HG03439 (cell line): Measurements from ENCODE around the gene RAB44.
"Not testable (repeated sequence)": the region's sequence is repeated elsewhere in the genome, so short reads cannot be mapped to it uniquely, and the experiment has no call there.

Experiments used
- ATAC-seq: cut with Tn5 transposase; IDR thresholded peaks from one replicate; pipeline ENCODE4 v1.9.1; 2021; ENCODE audit warnings: mild to moderate bottlenecking, moderate library complexity; ENCODE audit not compliant: unreplicated experiment

Gene RAB44

GRCh38 chr6:36697481-36697903 lies at the start of gene RAB44:
Gene RAB44, plus strand, starts transcription at chr6:36697826. Its CDS starts 6,410 bp downstream, at chr6:36704236.
- no peak for ATAC-seq

DNA sequence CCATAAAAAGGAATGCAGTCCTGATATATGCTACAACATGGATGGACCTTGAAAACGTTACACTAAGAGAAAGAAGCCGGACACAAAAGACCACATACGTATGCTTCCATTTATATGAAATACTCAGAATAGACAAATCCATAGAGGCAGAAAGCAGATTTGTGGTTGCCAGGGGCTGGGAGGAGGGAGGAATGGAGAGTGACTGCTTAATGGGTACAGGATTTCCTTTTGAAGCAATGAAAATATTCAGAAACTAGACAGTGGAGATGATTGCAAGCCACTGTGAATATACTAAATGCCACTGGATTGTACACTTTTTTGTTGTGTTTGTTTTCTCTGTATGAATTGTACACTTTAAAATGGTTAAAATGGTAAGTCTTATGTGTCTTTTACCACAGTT lies 48.5 kb upstream of the RAB44 start:
- no peak for ATAC-seq

- ATAC-seq: no peak
Observed at GRCh38 chr6:36649701-36650484, 47.7 kb upstream of the RAB44 start.

- ATAC-seq: no peak
Observed at GRCh38 chr6:36650848-36651478, 46.7 kb upstream of the RAB44 start.

DNA sequence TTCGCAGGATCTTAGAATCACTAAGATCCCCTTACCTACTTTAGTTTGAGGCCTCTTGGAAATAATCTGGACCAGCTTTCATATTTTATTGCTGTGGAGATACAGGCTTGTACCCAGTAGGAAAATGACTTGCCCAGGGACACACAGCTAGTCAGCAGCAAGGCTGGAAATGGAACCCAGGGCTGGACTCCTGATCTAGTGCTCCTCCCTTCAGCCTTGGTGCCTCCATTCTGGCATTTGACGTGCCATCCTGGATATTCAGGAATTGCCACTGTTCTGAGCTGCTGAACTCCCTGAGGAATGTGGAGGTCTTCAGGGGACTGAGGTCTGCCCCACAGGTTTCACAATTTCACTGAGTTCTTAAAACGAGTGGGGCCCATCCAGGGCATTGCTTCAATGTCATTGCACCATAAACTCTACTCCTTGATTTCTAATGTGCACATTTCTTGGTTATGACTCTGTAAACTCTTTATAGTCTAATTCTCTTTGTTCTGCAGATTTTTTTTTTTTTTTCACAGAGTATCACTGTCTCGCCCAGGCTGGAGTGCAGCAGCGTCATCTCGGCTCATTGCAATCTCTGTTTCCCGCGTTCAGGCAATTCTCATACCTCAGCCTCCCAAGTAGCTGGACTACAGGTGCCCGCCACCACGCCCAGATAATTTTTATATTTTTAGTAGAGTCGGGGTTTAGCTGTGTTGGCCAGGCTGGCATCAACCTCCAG lies 45.8 kb upstream of the RAB44 start:
- ATAC-seq: no peak

DNA sequence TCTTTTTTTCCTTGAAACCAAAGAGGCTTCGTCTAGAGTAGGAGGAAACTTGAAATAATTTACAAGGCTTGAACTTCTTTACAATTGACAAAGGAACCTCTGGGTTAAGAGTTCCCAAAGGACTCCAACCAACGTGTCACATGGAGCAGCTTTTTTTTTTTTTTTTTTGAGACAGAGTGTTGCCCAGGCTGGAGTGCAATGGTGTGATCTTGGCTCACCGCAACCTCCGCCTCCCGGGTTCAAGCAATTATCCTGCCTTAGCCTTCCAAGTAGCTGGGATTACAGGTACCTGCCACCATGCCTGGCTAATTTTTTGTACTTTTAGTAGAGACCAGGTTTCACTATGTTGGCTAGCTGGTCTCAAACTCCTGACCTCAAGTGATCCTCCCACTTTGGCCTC lies 43.2 kb upstream of the RAB44 start:
- ATAC-seq: not testable (repeated sequence)

DNA sequence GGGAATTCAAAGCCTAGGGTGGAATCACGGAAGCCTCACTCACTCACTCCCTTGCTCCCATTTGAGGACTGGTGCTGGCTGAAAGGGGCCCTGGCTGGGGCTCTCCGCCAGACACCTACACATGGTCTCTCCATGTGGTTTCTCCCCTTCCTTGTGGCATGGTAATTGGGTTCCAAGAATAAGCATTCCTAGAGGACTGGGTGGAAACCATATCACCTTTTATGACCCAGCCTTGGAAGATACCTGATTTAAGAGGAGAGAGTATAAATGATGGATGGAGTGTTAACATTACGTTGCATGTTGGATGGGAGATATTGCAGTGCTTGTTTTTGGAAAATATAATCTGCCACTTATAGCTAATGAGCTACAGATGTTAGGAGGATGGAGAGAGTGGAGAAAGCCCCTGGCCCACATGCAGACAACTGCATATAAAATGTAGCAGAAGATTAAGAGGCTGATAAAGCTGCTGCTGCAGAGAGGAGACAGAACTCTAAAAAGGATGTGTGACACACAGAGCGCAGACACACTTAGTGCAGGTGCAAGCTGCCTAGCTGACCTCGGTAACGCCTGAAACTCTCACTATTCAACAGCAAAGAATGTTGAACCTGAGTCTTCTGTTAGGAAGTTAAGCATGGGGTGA lies 42.4 kb upstream of the RAB44 start:
- no peak for ATAC-seq

DNA sequence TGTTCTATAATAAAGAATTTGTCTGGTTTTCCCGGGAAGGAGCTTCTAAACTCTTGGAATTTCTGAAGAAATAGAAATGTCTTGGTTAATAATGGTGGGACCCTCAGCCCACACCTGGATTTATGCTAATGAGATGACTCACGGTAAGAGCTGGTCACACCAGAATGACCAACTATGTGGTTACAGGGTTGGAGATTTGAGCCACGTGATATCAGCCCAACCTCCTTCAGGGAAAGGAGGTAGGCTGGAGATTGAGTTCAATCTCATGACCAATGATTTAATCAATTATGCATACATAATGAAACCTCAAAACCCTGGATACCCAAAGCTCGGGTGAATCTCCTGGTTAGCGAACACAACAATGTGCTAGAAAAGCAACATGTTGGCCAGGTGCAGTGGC lies 41.2 kb upstream of the RAB44 start:
- no peak for ATAC-seq

- ATAC-seq: no peak
Observed at GRCh38 chr6:36657271-36657670, 40.4 kb upstream of the RAB44 start.

- ATAC-seq: no peak
Observed at GRCh38 chr6:36657942-36658544, 39.6 kb upstream of the RAB44 start.

GRCh38 chr6:36659271-36659670 lies 38.4 kb upstream of the RAB44 start:
- no peak for ATAC-seq

DNA sequence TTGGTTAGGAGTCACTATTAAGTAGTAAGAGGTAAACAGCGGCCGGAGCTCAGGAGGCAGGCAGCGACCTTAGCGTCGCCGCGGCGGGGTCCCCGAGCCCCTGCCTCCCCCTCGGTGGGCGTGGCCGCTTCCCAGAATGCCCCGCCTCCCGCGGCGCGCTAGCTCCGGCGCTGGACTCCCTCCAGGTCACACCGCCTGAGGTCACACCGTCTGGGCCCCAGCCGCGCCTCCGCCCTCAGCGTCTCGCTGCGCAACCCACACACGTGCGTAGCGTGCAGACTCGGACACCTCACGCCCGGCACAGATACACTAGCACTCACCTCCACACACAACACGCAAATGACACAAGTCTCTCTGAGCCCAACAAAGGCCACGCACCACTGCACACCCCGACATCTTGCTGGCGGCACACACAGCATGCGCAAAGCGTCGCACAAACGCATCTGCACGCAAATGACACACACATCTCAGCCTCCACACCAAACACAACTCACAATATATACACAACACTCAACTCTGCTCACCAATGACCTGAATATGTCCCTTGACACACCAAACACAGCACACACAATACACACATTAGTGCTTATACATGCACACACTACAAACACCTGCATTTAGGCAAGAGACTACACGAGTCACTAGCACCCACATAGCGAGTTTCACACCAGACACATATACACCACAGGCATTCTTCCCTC lies 36.7 kb upstream of the RAB44 start:
- no peak for ATAC-seq

DNA sequence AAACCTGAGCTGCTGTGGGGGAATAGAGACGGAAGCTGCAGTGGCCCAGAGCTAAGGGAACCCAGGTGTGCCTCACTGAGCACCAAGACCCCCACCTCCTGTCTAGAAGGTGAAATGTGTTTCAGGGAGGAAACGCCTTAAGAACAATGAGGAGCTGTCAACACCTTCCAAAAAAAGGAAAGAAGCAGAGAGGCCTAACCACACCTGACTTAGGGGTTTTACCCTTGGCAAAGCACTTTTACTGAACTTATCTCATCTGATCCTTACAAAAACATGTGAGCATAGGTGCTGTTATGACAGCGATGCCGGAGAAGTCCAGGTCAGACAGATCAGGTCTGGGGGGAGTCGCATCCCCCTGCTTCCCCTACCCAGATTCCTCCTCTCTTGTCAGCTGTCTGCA lies 35.2 kb upstream of the RAB44 start:
- no peak for ATAC-seq

- no peak for ATAC-seq
Observed at GRCh38 chr6:36662827-36663256, 34.8 kb upstream of the RAB44 start.

DNA sequence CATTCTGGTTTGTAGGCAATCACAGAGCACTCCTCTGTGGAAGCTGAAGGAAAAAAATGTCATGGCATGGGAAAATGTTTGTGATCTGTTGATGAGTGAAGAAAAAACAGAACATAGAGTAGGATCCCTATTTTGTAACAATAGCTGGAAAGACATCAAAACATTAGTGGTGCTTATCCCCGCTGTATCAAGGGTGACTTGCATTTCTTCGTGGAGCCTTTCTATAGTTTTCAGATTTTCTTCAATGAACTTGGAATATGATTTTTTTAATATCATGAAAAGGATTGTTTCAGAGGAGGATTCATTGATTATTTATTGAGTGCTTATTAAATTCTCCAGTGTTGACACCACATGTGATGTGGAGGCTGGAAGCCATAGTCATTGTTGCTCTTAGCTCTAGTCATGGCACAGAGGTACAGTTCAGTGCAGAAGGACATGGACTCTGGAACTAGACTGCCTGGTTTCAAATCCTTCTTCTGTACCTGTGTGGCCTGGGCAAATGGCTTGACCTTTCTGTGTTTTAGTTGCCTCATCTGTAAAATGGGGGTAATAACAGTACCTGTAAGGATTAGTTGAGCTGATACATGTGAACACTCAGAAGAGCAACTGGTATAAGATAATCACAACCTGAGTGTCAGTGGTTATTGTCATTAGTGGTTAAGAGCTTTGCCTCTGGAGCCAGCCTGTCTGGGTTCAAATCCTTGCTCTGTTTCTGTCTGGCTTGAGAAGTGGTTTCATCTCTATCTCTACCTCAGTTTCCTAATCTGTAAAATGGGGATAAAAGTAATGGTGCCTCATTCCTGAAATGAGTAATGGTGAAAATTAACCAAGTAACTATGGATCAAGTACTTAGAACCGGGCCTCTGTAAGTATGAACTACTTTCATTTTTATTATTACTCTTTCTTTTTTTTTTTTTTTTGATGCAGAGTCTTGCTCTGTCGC lies 33.9 kb upstream of the RAB44 start:
- ATAC-seq: no peak

GRCh38 chr6:36665180-36665579 lies 32.4 kb upstream of the RAB44 start:
- ATAC-seq: no peak

- ATAC-seq: no peak
Observed at GRCh38 chr6:36666287-36666686, 31.3 kb upstream of the RAB44 start.

- ATAC-seq: peak; percentile 77
Observed at GRCh38 chr6:36666826-36667591, 30.6 kb upstream of the RAB44 start.
